Panc1 (cell line): ENCODE data around the gene MINDY4. TPM values are rescaled to one million over a fixed set of nuclear protein-coding genes. Genes with fewer than 3 reads are reported as not detected.

Experiments used
- ATAC-seq: fragments of 200-7000 bp; cut with Tn5 transposase; 2 replicates; pipeline ENCODE4 v1.9.1; 2020; ENCODE audit warnings: mild to moderate bottlenecking, moderate library complexity
- BruUV-seq: library from RNA; stranded (reverse); fragments of 400-500 nt; replicated peaks from 2 replicates; lab custom pipeline; 2021; lab: Mats Ljungman, UMichigan
- CTCF ChIA-PET: fragments of 300-600 bp; sonication (Branson Sonifier 250); formaldehyde crosslinking; loops from one replicate; lab custom pipeline; 2022; ENCODE audit warnings: antibody characterized with exemption; lab: Charles Lee
- POLR2A ChIA-PET: fragments of 300-600 bp; sonication (Branson Sonifier 250); formaldehyde crosslinking; loops from one replicate; lab custom pipeline; 2022; ENCODE audit warnings: antibody characterized with exemption; lab: Charles Lee
- DNase-seq: peaks from one replicate; pipeline ENCODE4 v3.0.0-alpha.2; 2010; ENCODE audit warnings: low read depth, low spot score
- H3K27ac ChIP-seq: 2 replicates; pipeline ENCODE4 v1.5.1; 2011; ENCODE audit warnings: mild to moderate bottlenecking, low read length, inconsistent platforms
- H3K27me3 ChIP-seq: fragments of 200-500 bp; sonication (Bioruptor generic); 2 replicates; pipeline ENCODE4 v1.6.0; 2014; ENCODE audit warnings: low read length, inconsistent platforms; ENCODE audit not compliant: control insufficient read depth, insufficient read depth
- H3K36me3 ChIP-seq: fragments of 200-500 bp; sonication (Bioruptor generic); 2 replicates; pipeline ENCODE4 v1.5.1; 2014; ENCODE audit warnings: inconsistent platforms, mild to moderate bottlenecking, low read length, moderate library complexity; ENCODE audit not compliant: control insufficient read depth, insufficient read depth
- H3K4me1 ChIP-seq: 2 replicates; pipeline ENCODE4 v1.5.1; 2011; ENCODE audit warnings: inconsistent platforms, mild to moderate bottlenecking, low read length, moderate library complexity; ENCODE audit not compliant: control insufficient read depth, insufficient read depth
- H3K4me3 ChIP-seq, 2 experiments: 2 replicates each; pipeline ENCODE4 v1.5.1; 2011 to 2012; ENCODE audit warnings: low read depth in 2 of 2, low read length in 2 of 2, mild to moderate bottlenecking in 2 of 2, inconsistent platforms in 1 of 2, moderate library complexity in 1 of 2
- H3K9me3 ChIP-seq: fragments of 200-500 bp; sonication (Bioruptor generic); 2 replicates; pipeline ENCODE4 v1.5.1; 2014; ENCODE audit warnings: low read depth, mild to moderate bottlenecking, inconsistent platforms, low read length, moderate library complexity; ENCODE audit not compliant: control insufficient read depth, insufficient read depth
- POLR2AphosphoS5 ChIP-seq: IDR thresholded peaks from 2 replicates; pipeline ENCODE4 v1.6.1; 2012; ENCODE audit warnings: mild to moderate bottlenecking, low read depth, low read length, moderate library complexity
- SIN3A ChIP-seq: IDR thresholded peaks from 2 replicates; pipeline ENCODE4 v1.6.1; 2012; ENCODE audit warnings: low read depth, mild to moderate bottlenecking, low read length, moderate library complexity, borderline replicate concordance; ENCODE audit not compliant: insufficient read depth
- TCF7L2 ChIP-seq: IDR thresholded peaks from 2 replicates; pipeline ENCODE4 v1.6.1; 2011; ENCODE audit warnings: mild to moderate bottlenecking, low read depth, low read length, inconsistent platforms
- in situ Hi-C: cut with HindIII; loops from 2 replicates; pipeline ENCODE4 v1.10.0; 2016; ENCODE audit warnings: low sequenced_read_pairs, low pct_unique_long_range_greater_than_20kb
- intact Hi-C: fragments of 100-400 bp; cut with micrococcal nuclease; formaldehyde crosslinking; loops from one replicate; pipeline ENCODE4 v1.10.0; 2022; ENCODE audit not compliant: unreplicated experiment
- total RNA-seq: library from RNA; stranded (reverse); gene quantifications from one replicate; pipeline ENCODE4 v1.2.1, GENCODE V29; 2021; ENCODE audit not compliant: unreplicated experiment
- TF ChIP-seq, protein P1 (sequence below), 2 experiments: IDR thresholded peaks; 2 replicates each; pipeline ENCODE4 v1.6.1; 2011 to 2012; ENCODE audit warnings: low read depth in 2 of 2, control low read depth in 1 of 2, low read length in 1 of 2, mild to moderate bottlenecking in 1 of 2, moderate library complexity in 1 of 2; ENCODE audit not compliant: insufficient read depth in 1 of 2
- TF ChIP-seq, protein P2 (sequence below): fragments of 450-650 bp; IDR thresholded peaks from 2 replicates; pipeline ENCODE4 v1.5.1; 2017; ENCODE audit warnings: mild to moderate bottlenecking

The MINDY4 gene
- total RNA-seq, 1 experiment from 2014 or later, result 6.2 TPM

DNA sequence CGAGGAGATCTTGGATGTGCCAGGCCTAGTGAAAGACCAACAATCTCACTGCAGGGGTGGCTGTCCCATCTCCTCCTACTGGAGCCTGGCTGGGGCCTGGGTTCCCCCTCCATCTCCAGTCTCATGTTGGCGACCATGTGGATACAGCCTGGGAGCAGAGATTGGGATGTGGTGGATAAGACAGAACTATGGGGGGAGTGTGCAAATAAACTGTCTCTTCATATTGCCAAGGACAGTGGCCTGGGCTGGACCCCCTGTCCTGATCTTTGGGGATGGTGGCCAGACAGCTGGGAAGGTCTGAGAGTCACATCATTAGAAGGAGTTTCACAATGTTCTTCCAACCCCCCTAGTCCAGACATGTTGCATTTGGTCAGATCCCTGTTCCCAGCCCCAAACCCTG is 5.8 kb upstream of the MINDY4 start:
- Histone ChIP-seq H3K4me1 (no peaks in the 10 kb centered on the region), H3K4me3 (no peak overlapping the region), H3K27ac (no peak overlapping the region), H3K9me3 (no peaks in the 10 kb centered on the region), H3K36me3 (no peaks in the 10 kb centered on the region), H3K27me3 (peaks cover 13% of the 10 kb centered on the region)
- in situ Hi-C loops, result no loop called here
- ATAC-seq (no peak), DNase-seq (no peak)
- no TSS peak for BruUV-seq
- no peak for TF ChIP-seq POLR2AphosphoS5
- TF ChIP-seq, protein P1, sequence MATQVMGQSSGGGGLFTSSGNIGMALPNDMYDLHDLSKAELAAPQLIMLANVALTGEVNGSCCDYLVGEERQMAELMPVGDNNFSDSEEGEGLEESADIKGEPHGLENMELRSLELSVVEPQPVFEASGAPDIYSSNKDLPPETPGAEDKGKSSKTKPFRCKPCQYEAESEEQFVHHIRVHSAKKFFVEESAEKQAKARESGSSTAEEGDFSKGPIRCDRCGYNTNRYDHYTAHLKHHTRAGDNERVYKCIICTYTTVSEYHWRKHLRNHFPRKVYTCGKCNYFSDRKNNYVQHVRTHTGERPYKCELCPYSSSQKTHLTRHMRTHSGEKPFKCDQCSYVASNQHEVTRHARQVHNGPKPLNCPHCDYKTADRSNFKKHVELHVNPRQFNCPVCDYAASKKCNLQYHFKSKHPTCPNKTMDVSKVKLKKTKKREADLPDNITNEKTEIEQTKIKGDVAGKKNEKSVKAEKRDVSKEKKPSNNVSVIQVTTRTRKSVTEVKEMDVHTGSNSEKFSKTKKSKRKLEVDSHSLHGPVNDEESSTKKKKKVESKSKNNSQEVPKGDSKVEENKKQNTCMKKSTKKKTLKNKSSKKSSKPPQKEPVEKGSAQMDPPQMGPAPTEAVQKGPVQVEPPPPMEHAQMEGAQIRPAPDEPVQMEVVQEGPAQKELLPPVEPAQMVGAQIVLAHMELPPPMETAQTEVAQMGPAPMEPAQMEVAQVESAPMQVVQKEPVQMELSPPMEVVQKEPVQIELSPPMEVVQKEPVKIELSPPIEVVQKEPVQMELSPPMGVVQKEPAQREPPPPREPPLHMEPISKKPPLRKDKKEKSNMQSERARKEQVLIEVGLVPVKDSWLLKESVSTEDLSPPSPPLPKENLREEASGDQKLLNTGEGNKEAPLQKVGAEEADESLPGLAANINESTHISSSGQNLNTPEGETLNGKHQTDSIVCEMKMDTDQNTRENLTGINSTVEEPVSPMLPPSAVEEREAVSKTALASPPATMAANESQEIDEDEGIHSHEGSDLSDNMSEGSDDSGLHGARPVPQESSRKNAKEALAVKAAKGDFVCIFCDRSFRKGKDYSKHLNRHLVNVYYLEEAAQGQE (IDR thresholded peaks at IDR 0.05; ENCODE audit: insufficient read depth in 1 of 2, low read depth in 2 of 2, low read length in 1 of 2), result no peak
- TF ChIP-seq TCF7L2, result no peak
- TF ChIP-seq, protein P2, sequence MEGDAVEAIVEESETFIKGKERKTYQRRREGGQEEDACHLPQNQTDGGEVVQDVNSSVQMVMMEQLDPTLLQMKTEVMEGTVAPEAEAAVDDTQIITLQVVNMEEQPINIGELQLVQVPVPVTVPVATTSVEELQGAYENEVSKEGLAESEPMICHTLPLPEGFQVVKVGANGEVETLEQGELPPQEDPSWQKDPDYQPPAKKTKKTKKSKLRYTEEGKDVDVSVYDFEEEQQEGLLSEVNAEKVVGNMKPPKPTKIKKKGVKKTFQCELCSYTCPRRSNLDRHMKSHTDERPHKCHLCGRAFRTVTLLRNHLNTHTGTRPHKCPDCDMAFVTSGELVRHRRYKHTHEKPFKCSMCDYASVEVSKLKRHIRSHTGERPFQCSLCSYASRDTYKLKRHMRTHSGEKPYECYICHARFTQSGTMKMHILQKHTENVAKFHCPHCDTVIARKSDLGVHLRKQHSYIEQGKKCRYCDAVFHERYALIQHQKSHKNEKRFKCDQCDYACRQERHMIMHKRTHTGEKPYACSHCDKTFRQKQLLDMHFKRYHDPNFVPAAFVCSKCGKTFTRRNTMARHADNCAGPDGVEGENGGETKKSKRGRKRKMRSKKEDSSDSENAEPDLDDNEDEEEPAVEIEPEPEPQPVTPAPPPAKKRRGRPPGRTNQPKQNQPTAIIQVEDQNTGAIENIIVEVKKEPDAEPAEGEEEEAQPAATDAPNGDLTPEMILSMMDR, result no peak
- no peak for TF ChIP-seq SIN3A
- intact Hi-C loops, result no loop called here
- ChIA-PET POLR2A (no interaction called here), CTCF (no interaction called here)

DNA sequence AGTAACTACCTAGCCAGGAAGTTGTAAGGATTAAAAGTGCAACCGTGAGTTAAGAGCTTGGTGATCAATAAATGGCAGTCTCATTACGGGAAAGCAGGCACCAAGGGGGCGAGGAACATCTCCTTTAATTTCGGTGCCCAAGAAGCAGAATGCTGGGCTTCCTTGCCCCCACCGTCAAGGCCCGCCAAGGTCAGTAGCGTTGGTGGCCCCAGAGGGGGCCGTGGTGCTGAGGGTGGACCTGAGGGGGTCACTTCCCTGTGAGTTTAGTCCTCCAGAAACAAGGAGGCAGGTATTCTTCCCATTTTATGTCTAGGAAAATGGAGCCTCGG is 408 bp upstream of the MINDY4 start:
- no peak for ATAC-seq

More for the DNA sequence above, 408 bp upstream of the MINDY4 start:
- ChIA-PET POLR2A (no interaction called here), CTCF (no interaction called here)
- intact Hi-C loops (no loop called here), in situ Hi-C loops (no loop called here)
- Histone ChIP-seq H3K9me3 (no peaks in the 10 kb centered on the region), H3K27ac (peak overlapping the region; percentile 81), H3K4me1 (peaks cover 8% of the 10 kb centered on the region), H3K4me3 (peak overlapping the region; percentile 70 to 75), H3K27me3 (no peaks in the 10 kb centered on the region; the same call in 1 of the 2 replicates), H3K36me3 (no peaks in the 10 kb centered on the region; the same call in 1 of the 2 replicates)
- BruUV-seq, result no TSS peak
- DNase-seq, result no peak
- TF ChIP-seq SIN3A (no peak), POLR2AphosphoS5 (no peak), TCF7L2 (no peak)
- TF ChIP-seq, protein P2, result no peak
- TF ChIP-seq, protein P1 (IDR thresholded peaks at IDR 0.05; ENCODE audit: insufficient read depth in 1 of 2, low read depth in 2 of 2, low read length in 1 of 2), result no peak
